ENCODE data around the gene F9. TPM values are rescaled to one million over a fixed set of nuclear protein-coding genes. Genes with fewer than 3 reads are reported as not detected.
"Not testable (repeated sequence)": the region's sequence is repeated elsewhere in the genome, so short reads cannot be mapped to it uniquely, and the experiment has no call there.

Gene F9
- total and polyA plus RNA-seq, 8 donors = 0.22 TPM; not detected in 7

DNA sequence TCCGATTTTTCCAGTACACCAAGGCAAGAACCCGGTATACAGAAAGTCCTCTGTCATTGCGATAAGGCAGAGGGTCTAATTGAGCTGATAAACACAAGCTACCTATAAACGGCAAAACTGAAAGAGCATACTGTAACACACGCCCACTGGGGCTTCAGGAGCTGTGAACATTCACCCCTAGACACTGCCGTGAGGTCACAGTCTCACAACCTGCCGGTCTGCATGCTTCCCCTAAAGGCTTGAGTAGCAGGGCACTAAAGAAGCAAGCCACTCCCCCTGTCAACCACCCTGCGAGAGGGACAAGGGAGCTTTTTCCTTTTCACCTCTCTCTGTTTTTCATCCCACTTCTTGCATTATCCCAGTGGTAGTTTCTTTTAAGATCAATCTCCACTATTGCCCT lies 22.4 kb upstream of the F9 start:
- H3K9me3 ChIP-seq = no peaks in the 10 kb centered on the region
- no peaks in the 10 kb centered on the region for H3K4me1 ChIP-seq
- no peaks in the 10 kb centered on the region for H3K27me3 ChIP-seq
- no peak overlapping the region for H3K4me3 ChIP-seq
- whole genome bisulfite sequencing, 2 donors = 43 to 47% methylated on average over 8 of the region's 8 CpGs
- H3K27ac ChIP-seq = no peak overlapping the region
- ATAC-seq (no peak), DNase-seq (no peak), FAIRE-seq (no peak)
- H3K36me3 ChIP-seq = no peaks in the 10 kb centered on the region
- intact Hi-C loops (cut with DNase I) = no loop called here
- TF ChIP-seq CTCF (IDR thresholded peaks at IDR 0.05) = no peak

DNA sequence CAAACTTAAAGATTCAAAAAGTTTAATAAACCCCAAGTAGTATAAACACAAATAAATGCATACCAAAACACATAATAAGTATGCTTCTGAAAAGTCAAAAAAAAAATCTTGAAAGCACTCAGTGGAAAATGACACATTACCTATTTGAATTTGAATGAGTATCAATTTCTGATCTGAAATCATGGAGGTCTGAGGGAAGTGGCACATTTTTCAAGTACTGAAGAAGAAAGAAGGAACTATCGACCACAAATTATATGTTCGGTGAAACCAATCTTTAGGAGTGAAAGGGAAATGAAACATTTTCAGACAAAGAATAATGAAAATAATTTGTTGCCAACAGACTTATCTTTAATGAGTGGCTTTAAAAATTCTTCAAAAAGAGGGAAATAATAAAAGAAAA lies 12.1 kb upstream of the F9 start:
- peaks cover 0 to 17% (median 3%) of the 10 kb centered on the region in 4 donors for H3K27me3 ChIP-seq
- 68 to 80% methylated on average over 2 of the region's 2 CpGs for WGBS, 2 donors
- FAIRE-seq (peak; percentile 54), ATAC-seq (no peak), DNase-seq (no peak)
- H3K4me3 ChIP-seq = no peak overlapping the region
- no peak for TF ChIP-seq CTCF (IDR thresholded peaks at IDR 0.05)
- intact Hi-C loops (cut with DNase I) = no loop called here
- no peaks in the 10 kb centered on the region for H3K36me3 ChIP-seq
- H3K27ac ChIP-seq = no peak overlapping the region
- H3K9me3 ChIP-seq = no peaks in the 10 kb centered on the region
- H3K4me1 ChIP-seq = no peaks in the 10 kb centered on the region

GRCh38 chrX:139528829-139529228 lies 1.7 kb upstream of the F9 start:
- intact Hi-C loops (cut with DNase I); H3K4me3 ChIP-seq; DNase-seq; H3K27me3 ChIP-seq; FAIRE-seq; H3K4me1 ChIP-seq; H3K27ac ChIP-seq; ATAC-seq; H3K36me3 ChIP-seq; H3K9me3 ChIP-seq: not testable (repeated sequence)
- WGBS, 2 donors = 77 to 79% methylated on average over 3 of the region's 3 CpGs

DNA sequence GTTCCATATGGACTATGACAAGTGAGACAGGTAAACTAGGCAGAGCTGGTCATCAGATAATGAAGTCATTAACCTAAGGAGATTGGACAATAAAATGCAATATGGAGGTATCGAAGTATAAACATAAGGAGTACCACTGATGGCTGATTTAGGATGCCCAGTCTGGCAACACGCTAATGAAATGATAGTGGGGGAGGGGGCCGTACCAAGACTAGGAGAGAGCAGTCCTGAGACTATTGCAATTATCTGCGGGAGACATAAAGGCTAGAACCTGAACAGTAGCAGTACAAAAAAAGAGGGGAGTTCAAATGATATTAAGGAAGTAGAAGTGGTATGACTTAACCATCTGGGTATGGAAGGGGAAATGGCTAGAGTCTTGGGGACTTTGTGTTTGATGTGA lies 2.3 kb downstream of the F9 start:
- 57 to 80% methylated on average over 4 of the region's 4 CpGs for WGBS, 2 donors
- FAIRE-seq = no peak
- Histone ChIP-seq H3K9me3 (no peaks in the 10 kb centered on the region), H3K27me3 (no peaks in the 10 kb centered on the region), H3K4me1 (no peaks in the 10 kb centered on the region), H3K36me3 (no peaks in the 10 kb centered on the region), H3K27ac (no peak overlapping the region), H3K4me3 (no peak overlapping the region)
- ATAC-seq = no peak
- DNase-seq = no peak
- TF ChIP-seq CTCF (IDR thresholded peaks at IDR 0.05) = no peak
- intact Hi-C loops (cut with DNase I) = no loop called here

GRCh38 chrX:139533444-139533843 lies 2.9 kb downstream of the F9 start:
- DNase-seq (no peak), FAIRE-seq (no peak), ATAC-seq (no peak)
- 48 to 69% methylated on average over 4 of the region's 4 CpGs for WGBS, 2 donors
- Histone ChIP-seq H3K9me3 (no peaks in the 10 kb centered on the region), H3K4me1 (no peaks in the 10 kb centered on the region), H3K4me3 (no peak overlapping the region), H3K36me3 (no peaks in the 10 kb centered on the region), H3K27ac (no peak overlapping the region), H3K27me3 (no peaks in the 10 kb centered on the region)
- intact Hi-C loops (cut with DNase I) = no loop called here
- TF ChIP-seq CTCF (IDR thresholded peaks at IDR 0.05) = no peak
